Fibroblast of villous mesenchyme (primary cell): ENCODE measurements around the gene UBA5. TPM values are rescaled to one million over a fixed set of nuclear protein-coding genes. Genes with fewer than 3 reads are reported as not detected.

Source experiments
- DNase-seq: peaks from one replicate; pipeline ENCODE4 v3.0.0-alpha.2; 2010; ENCODE audit warnings: low read depth
- H3K4me3 ChIP-seq: 2 replicates; pipeline ENCODE4 v1.5.1; 2011; ENCODE audit warnings: low read depth, mild to moderate bottlenecking, low read length
- CTCF ChIP-seq: IDR thresholded peaks from 2 replicates; pipeline ENCODE4 v1.5.1; 2012; ENCODE audit warnings: low read depth, mild to moderate bottlenecking, low read length; ENCODE audit not compliant: insufficient read depth
- total RNA-seq: library from RNA; depleted of rRNA; stranded (reverse); fragments of >200 nt; gene quantifications from 2 replicates; pipeline ENCODE4 v1.2.3, GENCODE V29; 2012

UBA5 gene
- total RNA-seq, 1 donor = 48.8 TPM

- no peak for TF ChIP-seq CTCF
- H3K4me3 ChIP-seq = no peak overlapping the region
- DNase-seq = no peak
Measured at GRCh38 chr3:132675408-132675807, 15.3 kb downstream of the UBA5 start.

- TF ChIP-seq CTCF = no peak
- H3K4me3 ChIP-seq = no peak overlapping the region
- DNase-seq = no peak
Measured at GRCh38 chr3:132679911-132680310, 19.8 kb downstream of the UBA5 start.

GRCh38 chr3:132681421-132681820, 21.3 kb downstream of the UBA5 start:
- H3K4me3 ChIP-seq = no peak overlapping the region
- DNase-seq = no peak
- no peak for TF ChIP-seq CTCF

GRCh38 chr3:132682201-132682600, 22.1 kb downstream of the UBA5 start:
- no peak overlapping the region for H3K4me3 ChIP-seq
- DNase-seq = no peak
- no peak for TF ChIP-seq CTCF

- no peak for TF ChIP-seq CTCF
- DNase-seq = no peak
- no peak overlapping the region for H3K4me3 ChIP-seq
Measured at GRCh38 chr3:132690040-132690439, 29.9 kb downstream of the UBA5 start.

- DNase-seq = no peak
- H3K4me3 ChIP-seq = no peak overlapping the region
- TF ChIP-seq CTCF = no peak
Measured at GRCh38 chr3:132694991-132695390, 34.9 kb downstream of the UBA5 start.

GRCh38 chr3:132695422-132695821, 35.3 kb downstream of the UBA5 start:
- no peak overlapping the region for H3K4me3 ChIP-seq
- DNase-seq = no peak
- no peak for TF ChIP-seq CTCF
